Right kidney (tissue), 1 donor: ENCODE measurements around the gene TBL3.
"Not testable (repeated sequence)": the region's sequence is repeated elsewhere in the genome, so short reads cannot be mapped to it uniquely, and the experiment has no call there.

Source experiments
- DNase-seq: peaks from one replicate; pipeline ENCODE4 v3.0.0-alpha.2; 2016

The TBL3 gene

GRCh38 chr16:1942047-1942809, 29.6 kb upstream of the TBL3 start:
- DNase-seq, result no peak

- peak; percentile 81 for DNase-seq
These were observed 28.8 kb upstream of the TBL3 start, which contains the start of gene MSRB1 for GRCh38 chr16:1942810-1943726. Gene MSRB1 (minus strand): TSS chr16:1943199. CDS start chr16:1943156, 43 bp downstream.

GRCh38 chr16:1944612-1945199, 27.1 kb upstream of the TBL3 start:
- DNase-seq, result no peak

GRCh38 chr16:1945559-1946391, 26.1 kb upstream of the TBL3 start:
- no peak for DNase-seq

GRCh38 chr16:1946495-1947368, 25.1 kb upstream of the TBL3 start:
- no peak for DNase-seq

- DNase-seq, result no peak
These were observed 24.5 kb upstream of the TBL3 start for GRCh38 chr16:1947369-1947670.

GRCh38 chr16:1949507-1949906, 22.3 kb upstream of the TBL3 start:
- no peak for DNase-seq

- DNase-seq, result no peak
These were observed 21.8 kb upstream of the TBL3 start for GRCh38 chr16:1950047-1950446.

GRCh38 chr16:1950559-1950958, 21.3 kb upstream of the TBL3 start:
- DNase-seq, result no peak

GRCh38 chr16:1953734-1954133, 18.1 kb upstream of the TBL3 start:
- DNase-seq, result no peak

- DNase-seq, result not testable (repeated sequence)
These were observed 14.3 kb upstream of the TBL3 start for GRCh38 chr16:1957434-1958142.

GRCh38 chr16:1958143-1958491, 13.7 kb upstream of the TBL3 start:
- not testable (repeated sequence) for DNase-seq

- no peak for DNase-seq
These were observed 13.1 kb upstream of the TBL3 start for GRCh38 chr16:1958715-1959268.

- DNase-seq, result peak; percentile 91
These were observed 12.4 kb upstream of the TBL3 start, which contains the start of gene NDUFB10 for GRCh38 chr16:1959269-1960039. Gene NDUFB10 (plus strand): TSS chr16:1959538. CDS start chr16:1959625, 87 bp downstream.

- DNase-seq, result no peak
These were observed 10.9 kb upstream of the TBL3 start for GRCh38 chr16:1960665-1961630.

GRCh38 chr16:1961651-1962067, 10.2 kb upstream of the TBL3 start:
- DNase-seq, result no peak

GRCh38 chr16:1962161-1963153, 9.4 kb upstream of the TBL3 start:
- not testable (repeated sequence) for DNase-seq
